ENCODE data around the gene PLPP6. TPM values are rescaled to one million over a fixed set of nuclear protein-coding genes. Genes with fewer than 3 reads are reported as not detected.

The PLPP6 gene
- total RNA-seq: 10 to 100 TPM; 22.5 to 23.6 TPM
- polyA plus RNA-seq: 1 to 10 TPM; 4.9 to 6.1 (median 5.8) TPM
- 4.3 to 21.3 (median 10.8) reads per million in 6 experiments for total RNA-seq

- POLR2A ChIA-PET: interaction anchor here (5.6 to 6.3 kb wide), 2 partner anchors 16 to 79 kb away, joined by 42 to 142 read pairs; partner anchors contain the start of genes AK3 and CDC37L1
- DNase-seq: peak; percentile 60 to 90 (median 76)
- no peaks in the 10 kb centered on the region for H3K9me3 Mint-ChIP-seq
- H3K27ac Mint-ChIP-seq: peak within 1 kb of the TSS; percentile 95 to 99 (median 96)
- peak; percentile 68 to 74 for ATAC-seq
- peaks cover 0 to 6% (median 0%) of the 10 kb centered on the region in 5 donors for H3K27me3 Mint-ChIP-seq
- peak within 1 kb of the TSS; percentile 89 to 99 (median 94) for H3K4me3 Mint-ChIP-seq
- peaks cover 0 to 2% (median 2%) of the 10 kb centered on the region in 3 donors for H3K36me3 Mint-ChIP-seq
- peaks cover 32 to 68% (median 59%) of the 10 kb centered on the region in 4 donors for H3K4me1 Mint-ChIP-seq
These were observed at the start of gene PLPP6 for GRCh38 chr9:4662108-4662988. PLPP6 (plus strand) TSS chr9:4662294; CDS start chr9:4662376, 82 bp downstream.

- H3K27ac Mint-ChIP-seq: peak overlapping the region in 1 of 10 donors; percentile 21
- peaks cover 5 to 16% (median 15%) of the 10 kb centered on the region in 4 donors for H3K4me1 Mint-ChIP-seq
- POLR2A ChIA-PET: no interaction called here
These were observed 47.5 kb upstream of the PLPP6 start for GRCh38 chr9:4614627-4615026.

DNA sequence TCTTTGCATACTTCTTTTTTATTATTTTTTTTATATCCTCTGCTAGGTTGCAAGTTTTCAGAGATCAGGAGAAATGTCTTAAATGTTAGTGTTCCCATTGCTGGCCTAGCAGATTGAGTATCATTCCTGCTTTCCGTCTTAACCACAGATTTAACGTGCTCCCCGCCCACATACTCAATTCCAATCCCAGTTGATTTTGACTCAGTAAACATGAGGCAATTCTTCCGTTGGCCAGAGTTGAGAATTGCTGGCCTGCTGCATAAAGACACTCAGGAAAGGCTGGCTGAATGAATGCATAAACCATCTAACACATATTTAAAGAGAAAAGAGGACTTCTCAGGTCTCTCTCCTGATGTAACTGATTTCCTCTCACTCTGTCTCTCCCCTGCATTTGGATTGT is 46.8 kb upstream of the PLPP6 start:
- POLR2A ChIA-PET: no interaction called here
- ATAC-seq: no peak
- H3K9me3 Mint-ChIP-seq: peaks cover 0 to 11% (median 0%) of the 10 kb centered on the region in 9 donors
- peaks cover 0 to 2% (median 0%) of the 10 kb centered on the region in 5 donors for H3K27me3 Mint-ChIP-seq
- peaks cover 0 to 6% (median 0%) of the 10 kb centered on the region in 3 donors for H3K36me3 Mint-ChIP-seq
- peaks cover 11 to 22% (median 20%) of the 10 kb centered on the region in 4 donors for H3K4me1 Mint-ChIP-seq
- no peak for DNase-seq
- H3K27ac Mint-ChIP-seq: peak overlapping the region in 3 of 10 donors; percentile 21 to 35 (median 30)
- H3K4me3 Mint-ChIP-seq: no peak overlapping the region

More at GRCh38 chr9:4614627-4615026, 47.5 kb upstream of the PLPP6 start:
- Mint-ChIP-seq H3K36me3 (peaks cover 0 to 6% (median 0%) of the 10 kb centered on the region in 3 donors), H3K4me3 (no peak overlapping the region), H3K27me3 (peaks cover 0 to 2% (median 0%) of the 10 kb centered on the region in 5 donors), H3K9me3 (peaks cover 0 to 12% (median 0%) of the 10 kb centered on the region in 9 donors)
- no peak for ATAC-seq
- DNase-seq: no peak

GRCh38 chr9:4615778-4616177 is 46.3 kb upstream of the PLPP6 start:
- DNase-seq (no peak), ATAC-seq (no peak)
- H3K4me1 Mint-ChIP-seq: peaks cover 16 to 27% (median 25%) of the 10 kb centered on the region in 4 donors
- peaks cover 0 to 11% (median 0%) of the 10 kb centered on the region in 9 donors for H3K9me3 Mint-ChIP-seq
- H3K4me3 Mint-ChIP-seq: no peak overlapping the region
- peaks cover 0 to 6% (median 0%) of the 10 kb centered on the region in 3 donors for H3K36me3 Mint-ChIP-seq
- POLR2A ChIA-PET: no interaction called here
- H3K27ac Mint-ChIP-seq: peak overlapping the region in 1 of 10 donors; percentile 21
- peaks cover 0 to 2% (median 0%) of the 10 kb centered on the region in 5 donors for H3K27me3 Mint-ChIP-seq

- POLR2A ChIA-PET: no interaction called here
- peaks cover 0 to 13% (median 5%) of the 10 kb centered on the region in 3 donors for H3K36me3 Mint-ChIP-seq
- peaks cover 17 to 28% (median 24%) of the 10 kb centered on the region in 4 donors for H3K4me1 Mint-ChIP-seq
- ATAC-seq (no peak), DNase-seq (no peak)
- peaks cover 0 to 4% (median 0%) of the 10 kb centered on the region in 9 donors for H3K9me3 Mint-ChIP-seq
- peaks cover 0 to 2% (median 0%) of the 10 kb centered on the region in 5 donors for H3K27me3 Mint-ChIP-seq
- H3K4me3 Mint-ChIP-seq: no peak overlapping the region
- no peak overlapping the region for H3K27ac Mint-ChIP-seq
These were observed 44.3 kb upstream of the PLPP6 start for GRCh38 chr9:4617752-4618151.

DNA sequence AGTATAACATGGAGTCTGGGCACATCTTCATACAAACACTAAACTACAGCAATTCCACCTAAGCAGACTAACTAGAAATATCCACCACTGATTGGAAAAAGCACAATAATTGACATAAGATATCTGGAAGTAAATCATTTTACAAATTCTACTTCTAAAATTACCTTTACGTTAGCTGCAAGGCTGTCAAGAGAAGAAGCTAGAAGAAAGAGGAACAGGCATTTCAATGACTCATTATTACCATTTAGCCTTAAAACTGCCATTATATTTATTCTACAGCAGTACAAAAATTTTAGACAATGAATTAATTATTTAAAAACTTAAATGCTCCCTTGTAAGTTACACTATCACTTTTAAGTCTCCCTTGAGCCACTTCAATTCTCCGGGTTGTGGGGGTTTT is 43.4 kb upstream of the PLPP6 start:
- DNase-seq: no peak
- peaks cover 0 to 13% (median 4%) of the 10 kb centered on the region in 3 donors for H3K36me3 Mint-ChIP-seq
- H3K27me3 Mint-ChIP-seq: peaks cover 0 to 2% (median 0%) of the 10 kb centered on the region in 5 donors
- H3K9me3 Mint-ChIP-seq: peaks cover 0 to 2% (median 0%) of the 10 kb centered on the region in 9 donors
- no peak overlapping the region for H3K4me3 Mint-ChIP-seq
- POLR2A ChIA-PET: no interaction called here
- ATAC-seq: no peak
- H3K4me1 Mint-ChIP-seq: peaks cover 17 to 28% (median 24%) of the 10 kb centered on the region in 4 donors
- H3K27ac Mint-ChIP-seq: peak overlapping the region in 2 of 10 donors; percentile 12 to 52

DNA sequence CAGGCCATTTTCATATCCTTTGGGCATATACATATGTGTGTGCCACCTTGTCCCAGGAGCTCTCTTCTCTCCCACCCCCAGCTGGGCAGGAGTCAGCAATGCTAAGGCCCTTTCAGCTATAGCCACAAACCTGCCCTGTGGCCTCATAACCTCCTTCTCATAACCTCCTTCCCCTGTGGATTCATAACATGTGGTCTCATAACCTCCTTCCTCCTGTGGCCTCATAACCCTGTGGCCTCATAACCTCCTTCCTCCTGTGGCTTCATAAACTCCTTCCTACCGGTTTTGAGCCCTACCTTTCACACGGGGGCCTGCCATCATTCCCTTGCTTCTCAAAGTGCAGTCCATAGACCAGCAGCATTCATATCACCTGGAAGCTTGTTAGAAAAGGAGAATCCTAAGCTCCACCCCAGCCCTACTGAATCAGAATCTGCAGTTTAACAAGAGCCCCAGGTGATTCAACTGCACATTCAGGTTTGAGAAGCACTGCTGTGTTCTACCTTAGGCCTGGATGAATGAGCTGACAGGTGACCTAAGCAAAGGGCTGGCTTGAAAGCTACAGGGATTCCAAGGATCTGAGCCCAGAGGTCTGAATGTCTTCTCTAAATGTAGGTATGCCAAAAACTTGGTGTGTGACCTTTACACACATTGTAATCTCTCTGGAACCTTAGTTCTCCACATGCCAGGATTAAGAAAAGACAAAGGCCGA is 41.9 kb upstream of the PLPP6 start:
- peaks cover 0 to 2% (median 0%) of the 10 kb centered on the region in 5 donors for H3K27me3 Mint-ChIP-seq
- H3K36me3 Mint-ChIP-seq: peaks cover 0 to 16% (median 4%) of the 10 kb centered on the region in 3 donors
- DNase-seq: no peak
- H3K4me1 Mint-ChIP-seq: peaks cover 15 to 23% (median 19%) of the 10 kb centered on the region in 4 donors
- peak in 1 of 2 donors; percentile 58 for ATAC-seq
- H3K9me3 Mint-ChIP-seq: no peaks in the 10 kb centered on the region
- POLR2A ChIA-PET: interaction anchor here (0.7 to 1.4 kb wide), 2 partner anchors 24 to 47 kb away, joined by 3 to 4 read pairs; no protein-coding TSS in a partner anchor
- H3K4me3 Mint-ChIP-seq: peak overlapping the region in 5 of 10 donors; percentile 5 to 48 (median 20)
- peak overlapping the region in 5 of 10 donors; percentile 10 to 78 (median 45) for H3K27ac Mint-ChIP-seq

- Mint-ChIP-seq H3K4me3 (peak overlapping the region in 1 of 10 donors; percentile 41), H3K9me3 (no peaks in the 10 kb centered on the region), H3K36me3 (peaks cover 0 to 16% (median 4%) of the 10 kb centered on the region in 3 donors), H3K4me1 (peaks cover 11 to 18% (median 15%) of the 10 kb centered on the region in 4 donors), H3K27me3 (peaks cover 0 to 2% (median 0%) of the 10 kb centered on the region in 5 donors), H3K27ac (peak overlapping the region in 4 of 10 donors; percentile 10 to 66 (median 27))
- ATAC-seq: no peak
- POLR2A ChIA-PET: interaction anchor here (1.4 kb wide), 1 partner anchor 48 kb away, joined by 3 read pairs; no protein-coding TSS in a partner anchor
- no peak for DNase-seq
These were observed 41.1 kb upstream of the PLPP6 start for GRCh38 chr9:4620881-4621555.

DNA sequence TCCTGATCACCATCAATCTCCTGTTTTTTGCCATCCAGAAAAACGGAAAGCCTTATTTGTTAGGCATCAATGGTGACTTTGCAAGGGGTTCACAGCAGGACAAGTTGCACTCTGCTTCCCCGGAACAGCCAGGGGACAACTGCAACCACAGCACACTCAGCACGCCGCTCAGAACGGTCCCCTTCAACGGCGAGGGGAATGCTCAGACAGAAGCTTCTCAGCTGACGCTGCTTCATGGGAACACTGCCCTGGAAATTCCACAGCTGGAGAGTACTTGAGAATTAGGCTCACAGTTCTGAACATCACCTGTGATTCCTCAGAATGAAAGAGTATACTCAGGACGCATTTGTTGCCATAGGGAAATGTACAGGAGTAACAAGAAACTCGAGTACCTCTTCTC is 40.1 kb upstream of the PLPP6 start:
- no peaks in the 10 kb centered on the region for H3K9me3 Mint-ChIP-seq
- peaks cover 11 to 18% (median 15%) of the 10 kb centered on the region in 4 donors for H3K4me1 Mint-ChIP-seq

GRCh38 chr9:4630836-4631235 is 31.3 kb upstream of the PLPP6 start:
- no peak overlapping the region for H3K4me3 Mint-ChIP-seq
- ATAC-seq (no peak), DNase-seq (no peak)
- no peaks in the 10 kb centered on the region for H3K27me3 Mint-ChIP-seq
- POLR2A ChIA-PET: no interaction called here
- H3K9me3 Mint-ChIP-seq: no peaks in the 10 kb centered on the region
- peaks cover 0 to 17% (median 0%) of the 10 kb centered on the region in 3 donors for H3K36me3 Mint-ChIP-seq
- H3K27ac Mint-ChIP-seq: peak overlapping the region in 2 of 10 donors; percentile 39 to 45
- peaks cover 0 to 8% (median 7%) of the 10 kb centered on the region in 4 donors for H3K4me1 Mint-ChIP-seq

More for the DNA sequence above, 40.1 kb upstream of the PLPP6 start:
- no peak overlapping the region for H3K4me3 Mint-ChIP-seq
- peaks cover 0 to 20% (median 4%) of the 10 kb centered on the region in 3 donors for H3K36me3 Mint-ChIP-seq
- no peak overlapping the region for H3K27ac Mint-ChIP-seq
- POLR2A ChIA-PET: interaction anchor here (0.6 kb wide), 1 partner anchor 57 kb away, joined by 3 read pairs; no protein-coding TSS in a partner anchor
- no peak for ATAC-seq
- H3K27me3 Mint-ChIP-seq: peaks cover 0 to 2% (median 0%) of the 10 kb centered on the region in 5 donors
- DNase-seq: no peak

- Mint-ChIP-seq H3K27me3 (peaks cover 0 to 5% (median 0%) of the 10 kb centered on the region in 5 donors), H3K4me3 (no peak overlapping the region), H3K4me1 (peaks cover 5 to 15% (median 9%) of the 10 kb centered on the region in 4 donors), H3K9me3 (no peaks in the 10 kb centered on the region), H3K27ac (peak overlapping the region in 4 of 10 donors; percentile 25 to 61 (median 38)), H3K36me3 (no peaks in the 10 kb centered on the region)
- POLR2A ChIA-PET: no interaction called here
- ATAC-seq (no peak), DNase-seq (no peak)
These were observed 23.1 kb upstream of the PLPP6 start for GRCh38 chr9:4638968-4639367.
